ENCODE measurements around the gene ZNF83. TPM values are rescaled to one million over a fixed set of nuclear protein-coding genes. Genes with fewer than 3 reads are reported as not detected.
"Not testable (repeated sequence)": the region's sequence is repeated elsewhere in the genome, so short reads cannot be mapped to it uniquely, and the experiment has no call there.

The ZNF83 gene
- total and polyA plus RNA-seq, 2 donors (not counting 1 experiment from before 2014, with no cell fraction given), result 92.3 to 95.8 TPM

DNA sequence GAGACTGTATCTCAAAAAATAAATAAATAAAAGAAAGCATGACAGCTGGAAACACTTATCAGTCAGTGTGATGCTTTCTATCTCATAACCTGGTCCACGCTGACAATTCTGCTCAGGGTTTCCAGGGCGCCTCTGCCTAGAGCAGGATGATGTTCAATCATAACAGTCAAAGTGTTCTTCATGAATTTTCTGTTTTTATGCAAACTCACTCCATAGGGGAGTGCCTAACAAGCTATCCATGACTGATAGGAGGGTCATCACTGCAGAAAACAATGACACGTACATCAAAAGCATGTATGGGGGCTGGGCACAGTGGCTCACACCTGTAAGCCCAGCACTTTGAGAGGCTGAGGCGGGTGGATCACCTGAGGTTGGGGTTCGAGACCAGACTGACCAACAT, 41.4 kb upstream of the ZNF83 start:
- H3K27me3 ChIP-seq (replicated peaks in 1 of 4; ENCODE audit: control extremely low read depth in 1 of 4, control insufficient read depth in 3 of 4, insufficient read depth in 4 of 4, low read length in 3 of 4), result no peaks in the 10 kb centered on the region
- H2AFZ ChIP-seq (ENCODE audit: insufficient read depth, low read depth, low read length, poor library complexity, severe bottlenecking), result no peak overlapping the region
- no peak overlapping the region for H3K9ac ChIP-seq (ENCODE audit: low read length)
- Mint-ChIP-seq H3K4me3 (no peak overlapping the region), H3K27me3 (no peaks in the 10 kb centered on the region), H3K4me1 (peaks cover 3% of the 10 kb centered on the region), H3K9me3 (ENCODE audit: insufficient read depth) (peaks cover 3% of the 10 kb centered on the region), H3K27ac (no peak overlapping the region)
- ChIA-PET CTCF (no interaction called here), POLR2A (no interaction called here)
- H3K9me3 ChIP-seq (ENCODE audit: control extremely low read depth in 1 of 3, control insufficient read depth in 2 of 3, insufficient read depth in 1 of 3, low read length in 2 of 3), result peaks cover 0 to 6% (median 1%) of the 10 kb centered on the region in 3 donors
- H3K4me2 ChIP-seq (replicated peaks; ENCODE audit: low read depth, low read length, poor library complexity, severe bottlenecking), result no peak overlapping the region
- H3K4me1 ChIP-seq (ENCODE audit: control insufficient read depth in 2 of 2, insufficient read depth in 2 of 2, low read length in 2 of 2), result no peaks in the 10 kb centered on the region
- peaks cover 52% of the 10 kb centered on the region for H3K79me2 ChIP-seq (ENCODE audit: control insufficient read depth, insufficient read depth, low read length)
- no peaks in the 10 kb centered on the region for H3K36me3 ChIP-seq (replicated peaks in 1 of 2; ENCODE audit: control extremely low read depth in 1 of 2, control insufficient read depth in 1 of 2, extremely low read depth in 1 of 2, insufficient read depth in 2 of 2, low read length in 1 of 2)
- H3K27ac ChIP-seq (ENCODE audit: low read length in 2 of 2), result no peak overlapping the region
- no peaks in the 10 kb centered on the region for H4K20me1 ChIP-seq (ENCODE audit: control insufficient read depth, insufficient read depth, low read length, poor library complexity, severe bottlenecking)
- WGBS (ENCODE audit: insufficient coverage), result 95% methylated on average over 4 of the region's 5 CpGs
- TF ChIP-seq, protein P1, sequence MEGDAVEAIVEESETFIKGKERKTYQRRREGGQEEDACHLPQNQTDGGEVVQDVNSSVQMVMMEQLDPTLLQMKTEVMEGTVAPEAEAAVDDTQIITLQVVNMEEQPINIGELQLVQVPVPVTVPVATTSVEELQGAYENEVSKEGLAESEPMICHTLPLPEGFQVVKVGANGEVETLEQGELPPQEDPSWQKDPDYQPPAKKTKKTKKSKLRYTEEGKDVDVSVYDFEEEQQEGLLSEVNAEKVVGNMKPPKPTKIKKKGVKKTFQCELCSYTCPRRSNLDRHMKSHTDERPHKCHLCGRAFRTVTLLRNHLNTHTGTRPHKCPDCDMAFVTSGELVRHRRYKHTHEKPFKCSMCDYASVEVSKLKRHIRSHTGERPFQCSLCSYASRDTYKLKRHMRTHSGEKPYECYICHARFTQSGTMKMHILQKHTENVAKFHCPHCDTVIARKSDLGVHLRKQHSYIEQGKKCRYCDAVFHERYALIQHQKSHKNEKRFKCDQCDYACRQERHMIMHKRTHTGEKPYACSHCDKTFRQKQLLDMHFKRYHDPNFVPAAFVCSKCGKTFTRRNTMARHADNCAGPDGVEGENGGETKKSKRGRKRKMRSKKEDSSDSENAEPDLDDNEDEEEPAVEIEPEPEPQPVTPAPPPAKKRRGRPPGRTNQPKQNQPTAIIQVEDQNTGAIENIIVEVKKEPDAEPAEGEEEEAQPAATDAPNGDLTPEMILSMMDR (IDR thresholded peaks at IDR 0.05), result no peak
- TF ChIP-seq EZH2 (IDR thresholded peaks at IDR 0.05; ENCODE audit: borderline replicate concordance, insufficient read depth, low read depth, low read length, poor library complexity, severe bottlenecking), result no peak
- no peak for ATAC-seq (ENCODE audit: low read depth)
- H3K4me3 ChIP-seq (ENCODE audit: control extremely low read depth in 1 of 5, extremely low read depth in 1 of 5, insufficient read depth in 1 of 5, low read depth in 2 of 5, low read length in 4 of 5), result no peak overlapping the region
- DNase-seq, result no peak
- intact Hi-C loops (cut with micrococcal nuclease), result no loop called here

DNA sequence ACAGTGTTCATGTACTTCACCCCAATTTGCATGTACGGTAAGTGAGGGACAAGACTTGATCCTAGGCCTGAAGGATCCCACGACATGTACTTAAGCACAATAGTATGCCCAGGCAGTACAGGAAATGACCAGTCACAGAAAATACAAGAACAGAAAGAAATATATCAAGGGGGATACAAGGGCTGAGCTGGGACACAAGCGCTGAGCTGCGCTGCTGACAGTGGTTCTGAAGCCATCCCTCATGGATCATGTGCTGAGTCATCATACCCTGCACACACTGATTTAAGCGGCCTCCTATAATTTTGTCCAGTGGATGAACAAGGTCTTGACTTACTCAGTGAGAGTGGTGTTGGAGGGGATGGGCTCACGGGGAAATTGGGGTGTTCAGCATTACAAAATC, 37.1 kb upstream of the ZNF83 start:
- H3K4me3 ChIP-seq (ENCODE audit: control extremely low read depth in 1 of 5, extremely low read depth in 1 of 5, insufficient read depth in 1 of 5, low read depth in 2 of 5, low read length in 4 of 5); H3K4me1 ChIP-seq (ENCODE audit: control insufficient read depth in 2 of 2, insufficient read depth in 2 of 2, low read length in 2 of 2); ATAC-seq (ENCODE audit: low read depth); H3K27ac Mint-ChIP-seq; H3K4me1 Mint-ChIP-seq; H3K27me3 Mint-ChIP-seq; H3K4me3 Mint-ChIP-seq; H3K9me3 Mint-ChIP-seq (ENCODE audit: insufficient read depth); H2AFZ ChIP-seq (ENCODE audit: insufficient read depth, low read depth, low read length, poor library complexity, severe bottlenecking); H3K9ac ChIP-seq (ENCODE audit: low read length); H3K27me3 ChIP-seq (replicated peaks in 1 of 4; ENCODE audit: control extremely low read depth in 1 of 4, control insufficient read depth in 3 of 4, insufficient read depth in 4 of 4, low read length in 3 of 4); H3K9me3 ChIP-seq (ENCODE audit: control extremely low read depth in 1 of 3, control insufficient read depth in 2 of 3, insufficient read depth in 1 of 3, low read length in 2 of 3); POLR2A ChIA-PET; CTCF ChIA-PET; DNase-seq; intact Hi-C loops (cut with micrococcal nuclease); H3K36me3 ChIP-seq (replicated peaks in 1 of 2; ENCODE audit: control extremely low read depth in 1 of 2, control insufficient read depth in 1 of 2, extremely low read depth in 1 of 2, insufficient read depth in 2 of 2, low read length in 1 of 2); H3K27ac ChIP-seq (ENCODE audit: low read length in 2 of 2); H4K20me1 ChIP-seq (ENCODE audit: control insufficient read depth, insufficient read depth, low read length, poor library complexity, severe bottlenecking); H3K4me2 ChIP-seq (replicated peaks; ENCODE audit: low read depth, low read length, poor library complexity, severe bottlenecking): not testable (repeated sequence)
- peaks cover 43% of the 10 kb centered on the region for H3K79me2 ChIP-seq (ENCODE audit: control insufficient read depth, insufficient read depth, low read length)
- 98% methylated on average over 4 of the region's 6 CpGs for WGBS (ENCODE audit: insufficient coverage)
